GM18508 (cell line): ENCODE results near the gene RNF34.

Experiments used
- ATAC-seq: cut with Tn5 transposase; IDR thresholded peaks from one replicate; pipeline ENCODE4 v1.9.1; 2021; ENCODE audit warnings: moderate number of reproducible peaks; ENCODE audit not compliant: insufficient read depth, unreplicated experiment

The RNF34 gene

GRCh38 chr12:121432740-121433480 is 33.0 kb downstream of the RNF34 start:
- no peak for ATAC-seq

- no peak for ATAC-seq
These were observed 36.8 kb downstream of the RNF34 start for GRCh38 chr12:121436706-121437105.

DNA sequence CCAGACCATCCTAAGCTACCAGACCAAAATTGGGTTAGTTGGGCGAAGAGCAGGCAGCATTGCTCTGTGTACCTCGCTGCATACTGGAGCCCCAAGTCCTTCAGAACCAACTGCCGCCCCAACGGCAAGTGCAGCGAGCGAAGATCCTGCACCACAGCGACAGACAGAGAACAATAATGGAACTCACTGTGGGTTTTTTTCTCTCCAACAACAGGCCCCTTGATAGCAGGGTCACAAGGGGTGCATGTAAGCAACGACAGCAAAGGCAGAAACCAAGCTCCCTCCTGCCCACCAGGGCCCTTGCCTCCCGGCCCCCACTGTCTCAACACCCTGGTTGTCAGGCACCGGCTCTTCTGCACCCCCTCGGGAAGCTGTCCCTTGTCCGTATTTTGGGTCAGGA is 39.0 kb downstream of the RNF34 start:
- no peak for ATAC-seq

GRCh38 chr12:121439715-121440114 is 39.8 kb downstream of the RNF34 start:
- no peak for ATAC-seq

DNA sequence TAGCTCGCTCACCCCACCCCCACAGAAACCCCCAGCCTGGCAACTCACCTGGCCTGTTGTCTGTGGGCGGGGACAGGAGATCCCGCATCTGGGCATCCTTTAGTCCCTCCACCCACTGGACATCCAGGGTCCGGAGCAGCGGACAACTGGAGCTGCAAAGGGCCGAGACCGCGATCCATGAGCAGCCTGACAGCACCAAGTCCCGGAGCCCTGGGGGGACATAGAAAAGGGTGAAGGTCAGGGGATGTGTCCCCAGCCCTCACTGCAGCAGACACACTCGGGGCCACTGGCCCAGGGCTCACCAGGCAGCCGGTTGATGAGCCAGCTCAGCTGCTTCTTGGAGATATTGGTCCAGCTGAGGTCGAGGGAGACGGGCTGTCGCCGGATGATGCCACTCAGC is 40.9 kb downstream of the RNF34 start:
- ATAC-seq, result no peak

GRCh38 chr12:121441555-121441954 is 41.6 kb downstream of the RNF34 start:
- ATAC-seq, result no peak

GRCh38 chr12:121442028-121442948 is 42.4 kb downstream of the RNF34 start:
- no peak for ATAC-seq

DNA sequence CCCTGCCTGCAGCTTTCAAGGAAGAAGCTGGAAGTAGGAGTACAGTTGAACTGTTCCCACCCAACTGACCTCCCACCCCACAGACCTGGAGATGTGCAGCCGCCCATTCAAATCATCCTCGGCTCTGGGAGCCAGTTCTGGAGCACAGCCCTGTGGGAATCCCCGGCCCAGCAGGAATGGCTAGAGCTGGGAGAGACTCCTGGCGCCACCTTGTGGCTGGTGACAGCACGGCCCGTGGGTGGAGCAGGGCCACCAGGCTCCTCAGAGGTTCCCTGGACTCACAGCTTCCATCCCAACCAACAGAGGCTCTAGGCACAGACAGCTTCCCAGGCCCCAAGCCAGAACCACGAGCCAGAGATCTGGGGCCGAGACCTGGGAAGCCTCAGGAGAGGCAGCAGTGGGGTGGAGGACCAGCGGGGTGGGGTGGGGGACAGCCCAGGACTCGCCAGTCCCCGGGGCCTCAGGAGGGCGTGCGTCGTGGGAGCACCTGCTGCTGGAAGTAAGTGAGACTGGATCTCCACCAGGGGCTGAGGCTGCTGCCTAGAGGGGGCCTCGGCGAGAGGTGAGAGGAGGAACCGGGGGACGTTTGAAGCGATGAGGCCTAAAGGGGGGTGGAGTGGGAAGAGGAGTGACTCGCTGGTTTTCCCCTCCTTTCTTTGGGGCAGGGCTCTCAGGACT is 43.4 kb downstream of the RNF34 start:
- no peak for ATAC-seq

GRCh38 chr12:121443911-121444841 is 44.3 kb downstream of the RNF34 start:
- no peak for ATAC-seq

DNA sequence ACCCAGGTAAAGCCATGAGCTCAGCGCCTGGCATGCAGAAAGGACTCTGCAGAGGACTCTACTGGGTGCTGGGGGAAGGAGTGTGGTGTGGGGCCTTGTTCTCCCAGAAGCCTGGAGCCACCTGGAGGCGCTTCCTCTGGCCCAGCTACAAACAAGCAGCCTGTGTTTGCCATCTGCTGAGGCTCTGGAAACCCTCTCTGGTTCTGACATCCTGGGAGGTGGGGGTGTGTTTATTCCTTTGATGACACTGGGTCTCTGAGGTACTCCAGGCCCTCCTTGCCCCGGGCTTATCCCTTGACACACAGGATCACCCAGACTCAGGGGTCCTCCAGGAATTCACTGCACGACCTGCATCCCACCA is 44.9 kb downstream of the RNF34 start:
- ATAC-seq, result no peak

DNA sequence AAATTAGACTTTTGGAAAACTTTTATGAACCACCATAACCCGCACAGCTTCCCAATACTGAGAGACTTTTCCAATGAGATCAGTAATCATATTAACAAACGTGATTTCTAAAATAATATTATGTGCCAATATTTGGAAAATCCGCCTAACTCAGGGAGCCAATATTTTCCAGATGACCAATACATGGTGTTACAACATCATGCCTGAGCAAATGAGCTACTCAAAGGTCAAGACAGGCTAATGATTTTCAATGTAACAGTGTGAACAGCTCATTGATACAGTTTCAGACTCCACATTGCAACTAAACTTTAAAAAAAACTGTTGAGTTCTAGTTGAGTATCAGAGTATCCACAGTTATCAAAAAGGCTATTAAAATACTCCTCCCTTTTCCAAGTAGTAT is 46.8 kb downstream of the RNF34 start:
- no peak for ATAC-seq

DNA sequence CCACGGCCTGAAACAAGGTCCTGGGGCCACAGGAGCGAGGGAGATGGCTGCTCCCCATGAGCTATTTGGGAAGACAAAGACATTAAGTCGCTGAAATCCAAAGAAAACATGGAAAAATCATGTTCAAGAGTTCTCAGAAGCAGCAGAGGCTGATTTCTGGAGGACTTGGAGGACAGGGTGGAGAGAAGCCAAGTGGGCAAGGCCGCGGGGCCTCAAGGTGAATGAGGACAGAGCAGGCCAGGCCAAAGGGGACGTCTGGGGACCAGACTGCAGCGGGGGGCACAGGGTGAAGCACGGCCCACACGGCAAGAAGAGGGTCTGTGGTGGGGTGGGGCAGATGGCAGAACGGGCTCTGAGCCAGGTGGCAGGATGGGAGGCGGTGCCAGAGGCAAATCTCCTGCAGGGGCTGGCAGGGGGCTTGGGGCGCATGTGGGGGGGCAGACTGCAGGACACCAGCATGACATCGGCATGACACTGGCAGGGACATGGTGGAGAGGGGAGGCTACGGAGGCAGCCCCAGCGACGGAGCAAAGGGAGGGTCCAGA is 48.9 kb downstream of the RNF34 start:
- no peak for ATAC-seq

DNA sequence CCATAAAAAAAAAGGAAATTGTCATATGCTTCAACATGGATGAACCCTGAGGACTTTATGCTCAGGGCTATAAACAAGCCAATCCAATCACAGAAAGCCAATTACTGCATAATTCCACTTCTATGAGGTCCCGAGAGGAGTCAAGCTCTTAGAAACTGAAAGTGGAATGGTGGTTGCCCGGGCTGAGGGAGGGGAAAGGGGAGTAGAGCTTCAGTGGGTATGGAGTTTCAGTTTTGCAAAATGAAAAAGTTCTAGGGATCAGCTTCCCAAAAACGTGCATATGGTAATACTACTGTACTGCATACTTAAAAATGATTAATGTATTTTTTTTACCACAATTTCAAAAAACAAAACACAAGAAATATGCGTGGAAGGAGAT is 52.0 kb downstream of the RNF34 start:
- no peak for ATAC-seq

DNA sequence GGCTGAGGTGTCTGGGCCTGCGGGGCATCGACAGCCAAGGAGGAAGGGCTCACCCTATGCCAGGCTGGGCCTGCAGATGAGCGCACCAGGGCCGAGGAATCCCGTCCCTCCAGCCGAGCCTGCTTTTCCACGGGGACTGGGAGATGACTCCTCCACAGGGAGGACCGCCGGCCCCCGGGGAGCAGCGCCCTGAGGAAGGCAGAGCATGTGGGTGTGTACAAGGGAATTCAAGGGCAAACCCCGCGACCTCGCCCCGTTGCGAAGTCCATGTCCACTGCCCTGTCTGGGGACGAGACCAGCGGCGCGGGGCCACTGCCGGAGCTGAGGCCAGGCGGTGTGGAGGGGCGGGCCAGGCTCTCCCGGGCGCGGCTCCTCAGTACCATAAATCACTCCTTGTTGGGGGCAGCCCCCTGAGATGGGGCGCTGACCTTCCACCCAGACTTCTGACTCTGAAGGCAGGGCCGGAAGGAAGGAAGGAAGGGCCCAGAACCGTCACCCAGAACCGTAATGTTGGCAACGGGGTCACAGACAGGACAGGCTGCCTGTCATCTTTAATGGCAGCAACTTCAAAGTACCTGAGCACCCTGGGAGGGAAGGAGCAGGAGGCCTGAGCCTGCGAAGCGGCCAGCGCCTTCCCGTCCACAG is 52.5 kb downstream of the RNF34 start:
- ATAC-seq, result no peak

- no peak for ATAC-seq
These were observed 53.1 kb downstream of the RNF34 start for GRCh38 chr12:121452985-121453360.

DNA sequence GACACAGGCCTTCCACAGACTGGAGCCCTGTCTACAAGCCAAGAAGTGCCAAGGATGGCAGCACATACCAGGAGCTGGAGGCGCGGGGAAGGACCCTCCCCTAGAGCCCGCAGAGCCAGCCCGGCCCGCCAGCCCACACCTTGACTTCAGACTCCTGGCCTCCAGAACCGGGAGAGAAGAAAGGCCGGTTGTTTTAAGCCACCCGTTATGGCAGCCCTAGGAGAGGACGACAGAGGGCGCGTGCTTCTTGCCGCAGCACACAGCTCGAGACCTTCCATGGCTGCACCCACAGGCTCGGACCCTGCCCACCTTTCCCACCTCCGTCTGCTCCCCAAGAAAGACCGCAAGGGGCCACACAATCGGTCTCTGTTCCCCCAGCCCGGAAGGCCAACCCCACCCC is 53.7 kb downstream of the RNF34 start:
- ATAC-seq, result no peak

GRCh38 chr12:121454921-121455320 is 55.0 kb downstream of the RNF34 start:
- no peak for ATAC-seq

GRCh38 chr12:121455766-121456420 is 56.0 kb downstream of the RNF34 start:
- ATAC-seq, result no peak

DNA sequence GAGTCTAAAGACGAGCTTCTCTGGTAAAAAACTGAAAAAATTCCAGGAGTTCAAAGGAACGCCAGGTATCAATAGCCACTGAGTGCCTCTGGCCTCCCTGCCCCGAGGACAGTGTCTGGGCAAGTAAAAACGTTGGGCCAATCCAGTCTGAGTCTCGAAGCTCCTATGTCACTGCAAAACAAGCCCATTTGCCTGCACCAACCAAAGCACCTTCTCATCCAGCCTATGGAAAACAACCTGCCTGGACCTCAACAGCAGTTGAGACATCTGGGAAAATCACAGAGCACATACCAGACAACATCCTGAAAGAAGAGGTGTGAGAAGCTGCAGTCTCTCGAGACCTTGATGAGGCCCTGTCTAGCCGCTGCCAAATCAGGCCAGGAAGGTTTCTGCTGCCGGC is 56.6 kb downstream of the RNF34 start:
- no peak for ATAC-seq
